DOHH2 (cell line): Measurements from ENCODE around the gene FUT7.
A peak's percentile ranks its signal among the peaks of the same experiment; 100 is the strongest.
"Not testable (repeated sequence)": the region's sequence is repeated elsewhere in the genome, so short reads cannot be mapped to it uniquely, and the experiment has no call there.

ENCODE experiments used
- H3F3A ChIP-seq: fragments of 200-600 bp; sonication (generic), shearing (Covaris generic); 2 replicates; pipeline ENCODE4 v1.6.0; 2016; ENCODE audit warnings: antibody characterized with exemption, mild to moderate bottlenecking; ENCODE audit not compliant: control insufficient read depth, insufficient read depth
- H3K27ac ChIP-seq: fragments of 200-600 bp; sonication (generic); 2 replicates; pipeline ENCODE4 v1.5.1; 2014; ENCODE audit warnings: low read depth, mild to moderate bottlenecking, low read length, moderate library complexity
- H3K27me3 ChIP-seq: fragments of 200-600 bp; sonication (generic); 2 replicates; pipeline ENCODE4 v1.6.1; 2014; ENCODE audit warnings: mild to moderate bottlenecking, low read length, mixed read lengths; ENCODE audit not compliant: control insufficient read depth
- H3K36me3 ChIP-seq: fragments of 200-600 bp; sonication (generic); 2 replicates; pipeline ENCODE4 v1.6.1; 2014; ENCODE audit warnings: mild to moderate bottlenecking, low read length, moderate library complexity, mixed read lengths; ENCODE audit not compliant: control insufficient read depth
- H3K4me1 ChIP-seq: fragments of 200-600 bp; sonication (generic); 2 replicates; pipeline ENCODE4 v1.6.1; 2014; ENCODE audit warnings: mild to moderate bottlenecking, low read length, mixed read lengths; ENCODE audit not compliant: control insufficient read depth
- H3K4me2 ChIP-seq: fragments of 200-600 bp; sonication (generic); 2 replicates; pipeline ENCODE4 v1.6.0; 2014; ENCODE audit warnings: mild to moderate bottlenecking, low read length, moderate library complexity
- H3K4me3 ChIP-seq: fragments of 200-600 bp; sonication (generic); 2 replicates; pipeline ENCODE4 v1.5.1; 2014; ENCODE audit warnings: mild to moderate bottlenecking, low read length, mixed read lengths
- H3K79me2 ChIP-seq: fragments of 200-600 bp; sonication (generic); 2 replicates; pipeline ENCODE4 v1.6.1; 2014; ENCODE audit warnings: mild to moderate bottlenecking, low read length, mixed read lengths; ENCODE audit not compliant: control insufficient read depth
- H3K9me2 ChIP-seq: fragments of 200-600 bp; sonication (generic); replicated peaks from 2 replicates; pipeline ENCODE4 v1.6.1; 2014; ENCODE audit warnings: mild to moderate bottlenecking, low read length, mixed read lengths; ENCODE audit not compliant: control insufficient read depth
- H3K9me3 ChIP-seq: fragments of 200-600 bp; sonication (generic); 2 replicates; pipeline ENCODE4 v1.6.1; 2014; ENCODE audit warnings: antibody characterized with exemption, low read length, mixed read lengths; ENCODE audit not compliant: control insufficient read depth, insufficient read depth
- H4K20me1 ChIP-seq: fragments of 200-600 bp; sonication (generic); 2 replicates; pipeline ENCODE4 v1.6.0; 2014; ENCODE audit warnings: low read depth, mild to moderate bottlenecking, antibody characterized with exemption, low read length, moderate library complexity; ENCODE audit not compliant: control insufficient read depth, insufficient read depth
- EZH2phosphoT487 ChIP-seq: fragments of 200-600 bp; sonication (generic); IDR thresholded peaks from 2 replicates; pipeline ENCODE4 v1.6.1; 2017; ENCODE audit warnings: borderline replicate concordance, mild to moderate bottlenecking, antibody characterized with exemption, low read length, moderate library complexity, mixed read lengths
- TF ChIP-seq, protein P1 (sequence below): fragments of 200-600 bp; sonication (generic); IDR thresholded peaks from one replicate; pipeline ENCODE4 v1.5.1; 2014; ENCODE audit warnings: antibody characterized with exemption, mild to moderate bottlenecking, low read depth, low read length; ENCODE audit not compliant: poor library complexity, severe bottlenecking

The FUT7 gene

GRCh38 chr9:137064880-137065164 is 32.9 kb upstream of the FUT7 start:
- Histone ChIP-seq H3K27me3 (no peaks in the 10 kb centered on the region), H4K20me1 (peaks cover 13% of the 10 kb centered on the region), H3K9me3 (no peaks in the 10 kb centered on the region), H3K36me3 (peaks cover 31% of the 10 kb centered on the region), H3K4me1 (peaks cover 25% of the 10 kb centered on the region), H3K79me2 (peaks cover 38% of the 10 kb centered on the region), H3K9me2 (no peaks in the 10 kb centered on the region), H3K27ac (no peak overlapping the region), H3F3A (peaks cover 12% of the 10 kb centered on the region), H3K4me2 (no peak overlapping the region), H3K4me3 (no peak overlapping the region)
- TF ChIP-seq EZH2phosphoT487 = no peak
- TF ChIP-seq, protein P1, sequence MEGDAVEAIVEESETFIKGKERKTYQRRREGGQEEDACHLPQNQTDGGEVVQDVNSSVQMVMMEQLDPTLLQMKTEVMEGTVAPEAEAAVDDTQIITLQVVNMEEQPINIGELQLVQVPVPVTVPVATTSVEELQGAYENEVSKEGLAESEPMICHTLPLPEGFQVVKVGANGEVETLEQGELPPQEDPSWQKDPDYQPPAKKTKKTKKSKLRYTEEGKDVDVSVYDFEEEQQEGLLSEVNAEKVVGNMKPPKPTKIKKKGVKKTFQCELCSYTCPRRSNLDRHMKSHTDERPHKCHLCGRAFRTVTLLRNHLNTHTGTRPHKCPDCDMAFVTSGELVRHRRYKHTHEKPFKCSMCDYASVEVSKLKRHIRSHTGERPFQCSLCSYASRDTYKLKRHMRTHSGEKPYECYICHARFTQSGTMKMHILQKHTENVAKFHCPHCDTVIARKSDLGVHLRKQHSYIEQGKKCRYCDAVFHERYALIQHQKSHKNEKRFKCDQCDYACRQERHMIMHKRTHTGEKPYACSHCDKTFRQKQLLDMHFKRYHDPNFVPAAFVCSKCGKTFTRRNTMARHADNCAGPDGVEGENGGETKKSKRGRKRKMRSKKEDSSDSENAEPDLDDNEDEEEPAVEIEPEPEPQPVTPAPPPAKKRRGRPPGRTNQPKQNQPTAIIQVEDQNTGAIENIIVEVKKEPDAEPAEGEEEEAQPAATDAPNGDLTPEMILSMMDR = no peak

DNA sequence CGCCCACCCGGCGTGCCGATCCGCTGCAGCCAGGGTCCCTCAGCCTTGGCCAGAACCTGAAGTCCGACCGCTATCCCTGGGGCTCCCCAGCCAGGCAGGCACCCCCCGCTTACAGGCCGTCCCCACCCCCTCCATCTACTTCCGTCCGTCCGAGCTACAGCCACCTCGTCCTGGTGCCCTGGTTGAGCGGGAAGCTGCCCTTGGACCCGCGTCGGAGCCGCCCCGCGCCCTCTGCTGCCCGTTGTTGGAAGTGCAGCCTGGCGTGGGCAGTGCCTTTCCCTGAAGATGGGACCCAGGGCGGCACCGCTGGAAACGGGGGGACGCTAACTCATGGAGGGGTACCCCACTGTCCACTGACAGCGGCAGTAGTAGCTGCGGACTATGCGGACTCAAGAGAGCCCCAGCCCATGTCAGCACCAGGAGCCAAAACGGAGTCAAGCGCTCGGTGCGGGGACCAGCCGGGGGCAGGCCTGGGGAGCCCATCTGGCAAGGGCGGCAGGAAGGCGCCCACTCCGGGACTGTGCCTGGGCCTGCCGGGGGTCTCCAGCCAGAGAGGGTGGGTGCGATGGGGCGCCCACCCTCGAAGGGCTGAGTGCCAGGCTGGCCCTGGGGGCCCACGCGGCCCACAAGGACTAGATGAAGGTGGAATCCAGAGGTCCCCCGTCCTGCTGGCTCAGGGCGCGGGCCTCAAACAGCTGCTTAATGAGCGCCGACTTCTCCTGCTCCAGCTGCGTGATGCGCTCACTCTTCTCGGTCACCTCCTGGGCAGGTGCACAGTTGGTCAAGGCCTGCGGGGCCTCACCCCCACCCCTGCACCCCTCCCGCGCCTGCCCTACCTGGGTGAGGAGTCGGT is 32.4 kb upstream of the FUT7 start:
- H3K4me1 ChIP-seq = peaks cover 24% of the 10 kb centered on the region
- TF ChIP-seq, protein P1 = peak; percentile 95
- no peak for TF ChIP-seq EZH2phosphoT487
- peaks cover 31% of the 10 kb centered on the region for H3K36me3 ChIP-seq
- no peak overlapping the region for H3K4me2 ChIP-seq
- no peak overlapping the region for H3K27ac ChIP-seq
- peaks cover 13% of the 10 kb centered on the region for H4K20me1 ChIP-seq
- no peaks in the 10 kb centered on the region for H3K9me3 ChIP-seq
- no peak overlapping the region for H3K4me3 ChIP-seq
- peaks cover 33% of the 10 kb centered on the region for H3K79me2 ChIP-seq
- H3K27me3 ChIP-seq = no peaks in the 10 kb centered on the region
- peaks cover 12% of the 10 kb centered on the region for H3F3A ChIP-seq
- no peaks in the 10 kb centered on the region for H3K9me2 ChIP-seq

DNA sequence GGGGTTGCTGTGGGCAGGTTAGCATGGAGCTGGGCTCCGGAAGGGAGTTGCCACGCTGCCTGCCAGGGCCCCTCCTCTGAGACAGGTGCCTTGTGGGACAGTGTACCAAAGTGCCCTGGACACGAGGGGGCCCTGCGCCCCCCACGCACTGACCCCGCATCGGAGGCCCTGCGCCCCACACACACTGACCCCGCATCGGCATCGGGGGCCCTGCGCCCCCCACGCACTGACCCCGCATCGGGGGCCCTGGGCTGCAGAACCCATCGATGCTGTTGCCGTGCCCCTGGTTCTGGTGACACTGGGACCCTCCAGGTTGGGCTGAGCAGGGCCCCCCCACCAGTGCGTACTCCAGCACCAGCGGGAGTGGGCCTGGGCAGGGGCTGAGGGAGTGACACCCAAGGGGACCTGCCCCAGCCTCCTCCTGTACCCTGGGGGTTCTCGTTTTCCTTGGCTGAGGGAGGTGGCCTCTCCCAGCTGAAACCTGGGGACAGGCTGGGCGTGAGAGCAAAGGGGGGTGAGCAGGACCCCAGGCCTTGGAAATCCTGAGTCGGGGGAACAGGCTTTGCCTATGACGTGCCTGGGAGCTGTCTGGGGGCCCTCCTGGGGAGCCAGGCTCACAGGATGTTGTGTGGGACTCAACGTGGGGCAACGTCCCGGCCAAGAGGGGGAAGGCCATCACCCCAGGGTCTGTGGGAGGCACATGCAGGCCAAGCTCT is 31.6 kb upstream of the FUT7 start:
- TF ChIP-seq, protein P1 = no peak
- TF ChIP-seq EZH2phosphoT487 = no peak
- H3K4me2 ChIP-seq = no peak overlapping the region
- H3K27ac ChIP-seq = no peak overlapping the region
- H3K27me3 ChIP-seq = no peaks in the 10 kb centered on the region; the same call in 1 of the 2 replicates
- no peaks in the 10 kb centered on the region for H3K9me2 ChIP-seq
- no peak overlapping the region for H3K4me3 ChIP-seq
- H3K9me3 ChIP-seq = no peaks in the 10 kb centered on the region
- H3K79me2 ChIP-seq = peaks cover 25% of the 10 kb centered on the region
- H3K36me3 ChIP-seq = peaks cover 31% of the 10 kb centered on the region
- H3K4me1 ChIP-seq = peaks cover 16% of the 10 kb centered on the region
- H3F3A ChIP-seq = peaks cover 12% of the 10 kb centered on the region
- peaks cover 5% of the 10 kb centered on the region for H4K20me1 ChIP-seq

DNA sequence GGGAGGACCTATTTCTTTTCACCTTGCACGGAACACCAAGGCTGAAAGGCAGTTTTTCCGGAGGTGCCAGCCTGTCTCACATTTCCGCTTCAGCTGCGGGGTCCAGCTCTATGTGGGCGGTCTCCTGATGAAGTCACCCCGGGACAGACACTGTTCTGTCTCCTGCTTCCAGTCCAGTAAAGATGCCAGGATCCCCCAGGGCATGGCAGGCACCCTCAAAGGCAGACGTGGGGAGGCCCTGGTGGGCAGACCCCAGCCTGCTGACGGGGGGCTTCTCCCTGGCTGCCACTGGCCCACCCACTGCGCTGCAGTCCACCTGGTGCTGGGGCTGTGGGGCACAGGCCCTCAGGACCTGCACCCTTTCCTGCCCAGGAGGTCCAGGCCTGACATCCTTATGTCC is 30.9 kb upstream of the FUT7 start:
- H3K27ac ChIP-seq, H3K27me3 ChIP-seq, H3K4me3 ChIP-seq, H3K4me1 ChIP-seq, H3K9me2 ChIP-seq, H4K20me1 ChIP-seq, H3F3A ChIP-seq, H3K4me2 ChIP-seq, H3K9me3 ChIP-seq: not testable (repeated sequence)
- Histone ChIP-seq H3K79me2 (peaks cover 20% of the 10 kb centered on the region), H3K36me3 (peaks cover 31% of the 10 kb centered on the region)
